GM12873 (cell line): ENCODE results near the gene XRCC3.

ENCODE experiments used
- CTCF ChIP-seq: IDR thresholded peaks from 2 replicates; pipeline ENCODE4 v1.5.1; 2012; ENCODE audit warnings: low read depth, mild to moderate bottlenecking, moderate library complexity, low read length, control low read depth; ENCODE audit not compliant: insufficient read depth; ENCODE audit errors: missing control alignments

The XRCC3 gene

GRCh38 chr14:103743691-103744090 lies 28.4 kb upstream of the XRCC3 start:
- TF ChIP-seq CTCF: no peak

- no peak for TF ChIP-seq CTCF
Measured at GRCh38 chr14:103742499-103743255, 27.4 kb upstream of the XRCC3 start.

GRCh38 chr14:103741876-103742275 lies 26.6 kb upstream of the XRCC3 start:
- no peak for TF ChIP-seq CTCF

- no peak for TF ChIP-seq CTCF
Measured at GRCh38 chr14:103740991-103741689, 25.9 kb upstream of the XRCC3 start.

- TF ChIP-seq CTCF: no peak
Measured at GRCh38 chr14:103739793-103740501, 24.7 kb upstream of the XRCC3 start.

- TF ChIP-seq CTCF: no peak
Measured at GRCh38 chr14:103739466-103739792, 24.2 kb upstream of the XRCC3 start.
